ENCODE results near the gene UBA5.
A peak's percentile ranks its signal among the peaks of the same experiment; 100 is the strongest.

The UBA5 gene

DNA sequence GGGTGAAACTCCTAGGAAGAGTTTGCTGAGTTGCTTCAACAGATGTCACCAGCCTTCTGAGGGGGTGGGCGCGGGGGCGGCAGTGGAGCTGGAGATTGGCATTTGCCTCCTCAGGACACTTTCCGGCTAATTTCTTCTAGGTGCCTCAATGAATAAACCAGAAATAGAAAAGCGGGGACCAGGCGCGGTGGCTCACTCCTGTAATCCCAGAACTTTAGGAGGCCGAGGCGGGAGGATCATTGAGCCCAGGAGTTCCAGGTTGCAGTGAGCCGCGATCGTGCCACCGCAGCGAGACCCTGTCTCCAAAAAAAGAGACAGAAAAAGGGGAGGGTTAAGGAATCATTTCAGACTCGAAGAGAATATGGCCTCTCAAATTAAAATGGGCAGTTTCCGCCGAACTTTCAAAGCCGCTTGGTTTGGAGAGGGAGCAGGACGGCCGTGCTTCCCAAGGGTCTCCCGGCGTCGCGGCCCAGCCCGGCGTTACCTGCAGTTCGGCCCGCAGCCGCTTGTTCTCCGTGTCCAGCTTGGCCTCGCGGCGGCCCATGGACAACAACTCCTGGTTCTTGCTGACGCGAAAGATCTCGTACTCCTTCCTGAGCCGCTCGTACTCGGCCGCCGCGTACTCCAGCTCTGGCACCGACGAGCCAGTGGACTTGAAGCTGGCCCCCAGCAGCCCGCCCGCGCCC, 61.5 kb downstream of the UBA5 start:
- DNase-seq: peak; percentile 80

DNA sequence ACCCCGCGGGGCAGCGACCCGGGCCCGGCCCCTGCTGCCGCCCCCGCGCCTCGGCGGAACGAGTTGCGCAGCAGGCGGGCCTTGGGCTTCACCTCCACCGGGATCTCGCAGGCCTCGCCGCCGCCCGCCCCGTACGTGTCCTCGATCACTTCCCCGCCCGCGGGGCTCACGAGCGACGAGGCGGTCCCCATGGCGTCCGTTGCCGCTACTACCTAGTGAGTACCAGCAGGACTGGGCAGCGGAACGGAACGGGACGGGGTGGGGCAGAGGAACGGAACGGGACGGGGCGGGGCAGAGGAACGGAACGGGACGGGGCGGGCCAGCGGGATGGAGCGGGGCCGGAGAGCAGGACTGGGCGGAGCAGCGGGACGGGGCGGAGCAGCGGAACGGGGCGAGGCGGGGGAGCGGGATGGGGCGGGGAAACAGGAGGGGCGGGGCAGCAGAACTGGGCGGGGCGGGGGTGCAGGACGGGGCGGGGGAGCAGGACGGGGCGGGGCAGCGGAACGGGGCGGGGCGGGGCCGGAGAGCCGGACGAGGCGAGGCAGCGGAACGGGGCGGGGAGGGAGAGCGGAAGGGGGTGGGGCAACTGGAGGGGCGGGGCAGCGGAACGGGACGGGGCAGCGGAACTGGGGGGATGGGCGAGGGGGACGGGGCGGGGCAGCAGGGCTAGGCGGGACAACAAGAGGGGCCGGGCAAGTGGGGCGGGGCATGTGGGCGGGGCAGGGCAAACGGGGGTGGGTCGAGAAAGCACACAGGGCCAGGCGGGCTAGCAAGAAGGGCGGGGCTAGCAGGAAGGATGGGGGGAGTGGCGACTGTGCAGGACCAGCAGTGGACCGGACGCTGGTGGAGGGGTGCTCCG, 62.3 kb downstream of the UBA5 start, which contains the start of gene NPHP3:
Gene NPHP3 (minus strand): TSS at position 245 of the 859 bp plus-strand sequence. CDS start 54 bp downstream, at position 191.
- DNase-seq: peak; percentile 100

DNA sequence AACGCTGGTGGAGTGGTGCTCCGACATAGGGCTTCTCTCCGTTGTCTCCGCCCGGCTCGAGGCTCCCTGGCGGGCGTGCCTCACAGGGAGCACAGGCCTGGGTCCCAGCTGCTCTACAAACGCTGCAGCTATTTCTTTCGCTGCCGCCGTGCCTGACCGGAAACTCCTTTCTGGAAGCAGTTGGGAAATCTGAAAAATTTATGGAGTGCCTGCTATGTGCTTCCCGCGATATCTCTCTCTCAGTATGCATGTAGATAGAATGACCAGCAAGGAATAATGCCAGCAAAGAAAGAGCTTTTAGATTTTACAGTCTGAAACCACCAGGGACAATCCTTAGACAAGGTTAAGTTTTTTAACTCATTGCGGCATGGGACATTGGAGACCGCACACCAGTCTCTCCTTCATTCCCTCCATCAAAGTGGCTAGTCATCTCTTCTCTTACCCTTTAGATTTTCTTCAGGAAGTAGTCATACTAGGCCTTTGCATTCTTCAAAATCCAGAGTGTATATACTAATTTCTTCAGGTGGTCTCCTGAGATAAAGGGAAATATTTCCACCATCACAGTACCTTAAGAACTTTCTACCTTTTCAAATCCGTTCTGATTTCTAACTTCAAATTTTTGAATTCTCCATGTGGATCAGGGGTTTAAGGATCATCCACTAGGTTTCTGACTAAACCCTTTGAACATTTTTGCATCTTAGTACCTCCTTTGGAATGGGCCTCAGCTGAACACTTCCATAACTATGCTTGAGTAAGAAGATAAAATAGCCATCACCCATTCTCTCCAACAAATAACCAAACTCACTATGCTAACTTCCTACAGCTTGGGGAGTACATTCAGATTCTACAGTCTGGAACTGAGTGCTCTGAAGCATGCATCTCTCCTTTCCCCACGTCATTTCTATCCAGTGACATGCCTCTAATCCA, 63.2 kb downstream of the UBA5 start:
- DNase-seq: no peak

DNA sequence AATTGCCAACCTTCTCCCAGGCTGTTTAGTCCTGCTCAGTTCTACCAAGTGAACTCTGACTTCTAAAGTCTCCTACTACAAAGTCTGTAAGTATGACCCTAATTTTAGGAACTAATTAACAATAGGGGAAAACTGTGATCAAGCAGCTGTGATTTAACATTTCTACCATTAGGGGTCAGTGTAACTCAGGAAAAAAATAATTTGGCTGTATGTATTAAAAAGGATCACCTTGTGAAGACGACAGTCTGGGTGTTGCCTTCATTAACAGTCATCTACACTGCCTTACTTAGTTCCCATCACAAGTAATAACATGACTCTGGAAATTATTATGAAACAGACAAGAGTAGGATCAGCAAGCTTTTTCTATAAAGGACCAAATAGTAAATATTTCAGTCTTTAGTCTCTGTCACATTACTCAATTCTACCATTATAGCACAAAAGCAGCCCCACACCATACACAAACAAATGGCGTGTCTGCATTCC, 66.3 kb downstream of the UBA5 start:
- no peak for DNase-seq
